HS-5 (cell line): Measurements from ENCODE around the gene ZNF683.

Source experiments
- DNase-seq: peaks from one replicate; pipeline ENCODE4 v3.0.0-alpha.2; 2012; ENCODE audit warnings: low read depth

The ZNF683 gene

DNA sequence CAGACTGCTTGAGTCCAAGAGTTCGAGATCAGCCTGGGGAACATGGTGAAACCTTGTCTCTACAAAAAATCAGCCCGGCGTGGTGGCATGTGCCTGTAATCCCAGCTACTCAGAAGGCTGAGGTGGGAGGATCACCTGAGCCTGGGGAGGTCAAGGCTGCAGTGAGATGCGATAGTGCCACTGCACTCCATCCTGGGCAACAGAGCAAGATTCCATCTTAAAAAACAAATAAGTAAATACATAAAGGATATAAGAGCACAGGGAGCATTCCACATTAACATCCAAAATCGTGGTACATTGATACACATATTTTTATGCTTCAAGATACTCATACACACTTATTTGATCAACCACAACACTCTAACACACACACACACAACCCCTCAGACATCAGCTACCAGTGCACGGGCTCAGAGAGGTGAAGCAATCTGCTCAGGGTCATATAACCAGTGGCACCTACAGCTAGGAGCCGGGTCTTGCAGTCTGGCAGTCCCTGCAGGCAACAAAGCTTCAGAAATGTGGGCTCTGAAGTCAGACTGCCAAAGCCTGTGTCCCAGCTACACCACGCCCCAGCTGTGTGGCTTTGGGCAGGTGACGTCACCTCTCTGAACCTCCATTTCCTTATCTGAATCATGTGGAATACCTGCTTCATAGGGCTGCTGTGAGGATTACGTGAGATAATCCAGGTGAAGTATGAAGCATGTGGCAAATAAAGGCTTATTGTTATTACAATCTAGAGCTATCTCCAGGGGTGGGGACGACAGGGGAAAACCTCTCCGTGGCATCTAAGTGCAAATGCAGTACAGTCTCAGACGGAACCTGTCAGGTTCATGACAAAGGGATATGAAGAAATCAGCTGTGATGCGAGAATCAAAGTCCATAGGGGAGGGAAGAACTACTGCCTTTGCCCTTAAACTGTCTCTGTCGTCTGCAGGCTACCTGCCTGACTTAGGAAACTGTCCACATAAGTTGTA lies 13.9 kb downstream of the ZNF683 start:
- DNase-seq: no peak

DNA sequence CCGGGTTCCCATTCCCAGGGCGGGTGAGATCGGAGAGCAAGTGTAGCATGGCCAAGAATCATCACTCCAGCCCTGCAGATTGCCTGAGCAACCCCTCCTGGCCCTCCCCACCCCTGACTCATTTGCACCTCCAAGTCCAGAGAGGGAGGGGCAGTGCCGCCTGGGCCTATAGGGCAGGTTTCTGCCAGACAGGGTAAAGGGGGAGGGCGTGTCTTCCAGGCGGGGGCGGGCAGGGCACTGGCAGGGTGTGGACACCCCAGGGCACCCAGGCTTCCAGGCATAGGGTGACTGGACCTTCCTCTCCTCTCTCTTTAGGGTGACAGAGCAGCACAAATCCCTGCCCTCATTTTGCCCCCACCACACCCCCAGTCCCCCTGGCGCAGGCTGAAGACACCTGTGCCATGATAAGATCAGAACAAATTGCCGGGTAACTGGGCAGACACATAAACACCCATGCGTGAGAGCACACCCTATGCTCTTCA lies 15.4 kb downstream of the ZNF683 start:
- no peak for DNase-seq

DNA sequence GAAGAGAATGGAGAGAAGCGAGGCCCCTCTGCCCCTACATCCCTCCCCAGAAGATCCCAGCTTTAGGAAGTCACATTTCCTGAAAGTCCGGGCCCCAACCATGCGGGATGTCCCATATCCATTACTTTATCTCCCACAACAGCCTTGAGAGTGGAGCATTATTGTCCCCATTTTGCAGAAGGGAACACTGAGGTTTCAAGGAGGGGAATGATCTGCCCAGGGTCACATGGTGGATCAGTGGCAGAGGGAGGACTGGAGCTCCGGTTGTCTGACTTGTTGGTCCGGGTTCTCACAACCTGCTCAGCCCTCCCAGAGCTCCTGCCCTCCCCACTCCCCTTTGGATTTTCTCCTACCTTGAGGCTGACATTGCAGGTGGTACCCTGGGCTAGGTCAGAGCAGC lies 16.4 kb downstream of the ZNF683 start:
- DNase-seq: no peak

DNA sequence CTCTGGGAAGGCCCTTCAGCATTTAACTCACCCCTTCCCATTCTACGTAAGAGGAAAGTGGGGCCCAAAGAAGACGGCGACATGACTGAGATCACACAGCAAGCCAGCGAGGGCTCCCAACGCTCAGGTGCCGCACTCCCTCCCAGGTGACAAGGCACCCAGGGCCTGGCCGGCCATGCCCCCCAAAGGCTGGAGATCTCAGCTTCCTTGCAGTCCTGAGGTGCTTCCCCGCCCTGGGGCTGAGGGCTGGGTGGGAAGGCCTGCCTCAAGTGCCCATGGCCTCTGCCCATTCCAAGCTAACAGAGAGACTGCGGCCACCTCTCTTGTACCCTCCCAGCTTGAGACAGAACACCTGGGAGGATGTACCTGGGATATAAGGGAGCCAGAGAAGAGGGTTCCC lies 17.6 kb downstream of the ZNF683 start:
- no peak for DNase-seq

DNA sequence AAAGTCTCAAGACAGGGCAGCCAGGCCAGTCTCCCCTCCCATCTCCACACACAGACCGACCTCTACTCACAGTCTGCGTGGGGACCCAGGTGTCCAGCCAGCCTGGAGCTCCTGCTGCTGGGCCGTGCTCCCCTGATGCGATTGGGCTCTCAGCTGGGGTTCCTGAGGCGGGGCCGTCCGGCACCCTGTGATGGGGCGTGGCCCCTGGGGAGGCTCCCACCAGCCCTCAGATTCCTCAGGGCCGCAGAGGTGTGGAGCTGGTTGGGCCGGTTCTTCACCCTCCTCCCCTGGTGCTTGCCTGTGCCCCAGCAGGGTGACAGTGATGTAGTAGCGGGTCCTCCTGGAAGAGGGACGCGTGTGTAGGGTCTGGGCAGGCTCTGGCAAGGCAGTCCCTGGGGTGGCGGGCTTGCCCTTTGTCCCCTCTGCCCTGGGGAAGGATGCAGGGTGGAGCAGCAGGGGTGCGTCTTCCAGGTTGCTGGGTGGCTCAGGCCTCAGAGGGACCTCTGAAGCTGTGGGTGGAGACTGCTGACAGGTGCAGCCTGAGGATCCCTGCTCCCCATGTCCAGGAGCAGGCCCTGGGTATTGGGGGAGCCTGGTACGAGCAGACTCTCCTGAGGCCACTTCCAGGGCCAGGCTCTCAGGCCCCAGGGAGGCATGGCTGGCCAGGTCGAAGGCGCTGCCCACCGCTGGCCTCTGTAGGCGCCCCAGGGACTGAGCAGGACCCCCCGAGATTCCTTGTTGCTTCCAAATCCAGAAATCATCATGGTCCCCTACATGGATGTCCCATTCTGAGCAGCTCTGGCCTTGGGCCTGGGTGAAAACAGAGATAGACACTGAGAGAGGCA lies 18.4 kb downstream of the ZNF683 start, which contains the start of gene CRYBG2:
TSS of gene CRYBG2 (minus strand) at position 155 of the 845 bp plus-strand sequence. CDS start 7,473 bp downstream, outside the sequence.
- DNase-seq: no peak

DNA sequence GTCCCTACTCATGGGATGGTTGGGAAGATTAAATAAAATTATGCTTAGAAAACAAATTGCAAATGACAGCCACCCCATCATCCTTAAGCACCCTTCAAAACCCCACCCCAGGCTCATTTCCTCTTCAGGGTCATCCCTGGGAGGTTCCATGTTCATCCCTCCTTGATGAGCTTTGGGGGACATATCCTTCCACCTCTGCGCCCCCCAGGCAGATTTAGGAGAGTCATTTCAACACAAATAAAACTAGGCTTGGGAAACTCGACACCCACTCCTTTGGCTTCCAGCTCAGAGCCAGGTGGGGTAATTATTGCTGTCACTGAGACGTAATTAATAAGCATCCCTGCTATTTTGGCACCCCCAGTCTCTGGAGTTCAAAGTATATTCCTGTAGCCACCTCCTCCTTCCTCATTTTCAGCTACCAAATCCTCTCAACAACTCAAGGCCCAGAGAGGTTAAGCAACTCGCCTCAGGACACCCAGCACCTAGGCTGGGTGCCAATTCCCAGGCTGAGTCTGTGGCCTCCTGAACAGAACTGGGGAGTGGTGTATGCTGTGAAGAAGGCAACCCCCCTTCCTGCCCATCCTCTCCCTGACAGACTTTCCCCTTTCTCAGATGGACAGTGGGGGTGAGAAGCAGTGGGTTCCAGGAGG lies 19.2 kb downstream of the ZNF683 start:
- no peak for DNase-seq

DNA sequence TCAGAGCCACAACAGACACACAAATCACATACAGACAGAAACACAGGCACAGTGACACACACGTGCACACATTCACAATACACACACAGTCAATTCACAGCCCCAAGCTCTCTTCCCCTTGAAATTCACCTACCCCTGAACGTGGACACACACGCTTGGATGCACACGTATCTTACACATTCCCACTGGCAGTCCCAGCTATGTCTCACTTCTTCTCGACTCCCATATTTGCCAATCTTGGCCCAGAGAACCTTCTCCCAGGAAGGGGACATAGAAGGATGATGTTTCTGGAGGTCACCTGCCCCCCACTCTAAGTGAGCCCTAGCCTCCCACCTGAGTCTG lies 20.2 kb downstream of the ZNF683 start:
- DNase-seq: no peak

DNA sequence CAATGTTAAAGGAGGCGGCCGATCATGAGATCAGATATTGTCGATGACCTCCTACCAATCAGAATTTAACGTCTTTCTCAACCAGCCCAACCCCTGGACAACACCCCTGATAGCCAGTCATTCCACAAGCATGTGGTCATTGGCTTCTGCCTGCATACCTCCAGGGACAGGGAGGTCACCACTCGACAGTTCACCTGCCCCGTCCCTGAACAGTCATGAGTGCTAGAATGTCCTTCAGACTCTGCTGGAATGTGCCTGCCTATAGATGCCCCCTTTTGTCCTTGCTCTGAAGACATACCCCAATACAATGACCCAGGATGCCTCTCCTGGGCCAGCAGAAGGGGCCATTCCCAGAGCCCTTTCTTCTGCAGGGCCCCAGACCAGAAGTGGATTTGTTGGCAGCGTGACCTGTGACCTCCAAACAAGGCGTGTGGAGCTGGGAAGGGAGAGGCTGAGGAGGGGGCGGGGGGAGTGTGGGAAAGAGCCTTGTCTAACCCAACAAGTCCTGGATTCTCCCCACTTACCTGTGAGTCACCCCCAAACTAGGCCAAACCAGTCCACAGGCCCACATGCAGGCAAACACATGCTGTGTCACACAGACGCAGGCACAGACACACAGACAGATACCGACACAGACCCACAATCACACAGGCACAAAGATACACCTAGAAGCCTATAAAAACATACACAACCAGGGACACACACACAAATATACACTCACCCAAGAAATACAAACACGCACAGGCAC lies 20.8 kb downstream of the ZNF683 start:
- DNase-seq: no peak

DNA sequence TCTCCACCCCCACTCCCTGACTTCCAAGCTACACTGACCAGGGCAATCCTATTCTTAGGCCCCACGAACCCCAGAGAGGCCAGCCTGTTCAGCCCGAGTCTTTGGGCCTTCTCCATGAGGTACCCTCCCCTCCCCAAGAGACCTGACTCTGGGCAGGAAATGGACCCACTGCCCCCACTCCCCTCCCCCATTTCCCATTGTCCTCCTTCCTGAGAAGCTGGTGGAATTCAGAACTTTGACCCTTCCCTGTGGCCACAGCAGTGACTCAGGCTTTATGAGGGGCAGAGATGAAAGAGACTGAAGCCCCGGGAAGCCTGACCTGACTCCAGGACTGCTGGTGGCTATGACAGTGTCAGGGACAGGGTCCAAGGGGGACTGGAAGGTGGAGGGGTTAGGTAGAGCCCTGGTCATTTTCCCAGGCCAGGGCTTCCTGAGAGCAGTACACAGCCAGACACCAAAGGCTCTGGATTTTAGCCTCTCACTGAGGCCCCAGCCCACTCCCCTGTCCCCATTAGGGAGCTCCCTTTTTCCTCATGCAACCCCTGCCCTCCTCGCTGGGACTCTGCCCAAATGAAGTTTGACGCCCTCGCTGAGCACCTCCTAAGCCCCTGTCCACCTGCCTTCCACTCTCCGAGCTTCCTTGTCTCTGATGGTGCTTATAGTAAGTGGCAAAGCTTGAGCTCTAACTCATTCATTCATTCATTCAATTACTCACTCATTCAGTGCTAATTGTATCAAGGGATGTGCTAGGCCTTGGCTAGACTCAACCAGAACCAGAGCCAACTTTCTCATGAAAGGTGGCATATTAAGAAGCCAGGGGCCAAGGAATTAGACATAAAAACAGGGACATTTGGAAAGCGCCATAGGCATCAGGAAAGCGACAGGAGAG lies 21.6 kb downstream of the ZNF683 start:
- no peak for DNase-seq

DNA sequence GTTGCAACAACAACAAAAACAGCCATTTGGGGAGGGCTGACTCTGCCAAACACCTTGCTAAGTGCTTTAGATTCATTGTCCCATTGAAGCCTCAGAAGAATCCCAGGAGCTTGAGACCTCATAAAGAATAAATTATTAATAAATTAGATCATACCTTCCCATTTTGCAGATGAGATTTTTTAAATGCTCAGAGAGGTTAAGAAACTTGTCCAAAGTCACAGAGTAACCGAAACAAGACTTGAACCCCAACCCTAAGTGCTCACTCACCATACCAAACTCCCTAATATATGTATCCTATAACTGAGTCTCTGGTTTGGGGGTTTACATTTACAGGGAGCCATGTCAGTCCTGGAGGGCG lies 22.2 kb downstream of the ZNF683 start:
- DNase-seq: no peak

DNA sequence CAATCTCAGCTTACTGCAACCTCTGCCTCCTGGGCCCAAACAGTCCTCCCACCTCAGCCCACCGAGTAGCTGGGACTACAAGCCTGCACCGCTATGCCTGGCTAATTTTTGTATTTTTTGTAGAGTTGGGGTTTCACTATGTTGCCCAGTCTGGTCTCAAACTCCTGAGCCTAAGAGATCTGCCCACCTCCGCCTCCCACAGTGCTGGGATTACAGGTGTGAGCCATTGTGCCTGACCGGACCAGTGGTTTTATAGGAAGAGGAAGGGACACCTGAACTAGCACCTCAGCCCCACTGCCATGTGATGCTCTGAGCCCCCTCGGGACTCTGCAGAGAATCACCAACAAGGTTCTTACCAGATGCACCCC lies 22.7 kb downstream of the ZNF683 start:
- DNase-seq: no peak

DNA sequence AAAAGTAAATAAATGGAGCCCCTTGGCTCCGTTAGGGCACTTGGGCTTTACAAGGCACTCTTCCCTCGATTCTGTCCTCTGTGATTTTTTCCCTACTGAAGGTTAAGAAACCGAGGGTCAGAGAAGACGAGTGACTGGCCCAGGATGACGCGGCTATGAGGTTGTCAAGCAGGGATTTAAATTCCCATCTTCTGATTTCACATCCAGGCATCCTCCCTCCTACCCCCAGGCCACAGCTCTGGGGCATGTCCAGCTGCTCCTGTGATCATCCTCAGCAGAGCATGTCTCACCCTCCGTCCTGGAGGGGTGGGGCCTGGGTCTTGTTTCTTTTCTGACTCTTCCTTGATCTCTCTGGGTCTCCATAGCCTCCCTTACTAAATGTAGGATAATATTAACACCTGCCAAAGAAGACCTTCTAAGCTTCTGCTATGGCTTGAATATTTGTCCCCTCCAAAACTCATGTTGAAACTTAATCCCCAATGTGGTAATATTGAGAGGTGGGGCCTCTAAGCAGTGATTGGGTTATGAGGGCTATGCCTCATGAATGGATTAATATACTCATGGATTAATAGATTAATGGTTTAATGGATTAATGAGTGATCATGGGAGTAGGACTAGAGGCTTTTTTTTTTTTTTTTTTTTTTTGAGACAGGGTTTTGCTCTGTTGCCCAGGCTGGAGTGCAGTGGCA lies 23.2 kb downstream of the ZNF683 start:
- DNase-seq: peak; percentile 90

DNA sequence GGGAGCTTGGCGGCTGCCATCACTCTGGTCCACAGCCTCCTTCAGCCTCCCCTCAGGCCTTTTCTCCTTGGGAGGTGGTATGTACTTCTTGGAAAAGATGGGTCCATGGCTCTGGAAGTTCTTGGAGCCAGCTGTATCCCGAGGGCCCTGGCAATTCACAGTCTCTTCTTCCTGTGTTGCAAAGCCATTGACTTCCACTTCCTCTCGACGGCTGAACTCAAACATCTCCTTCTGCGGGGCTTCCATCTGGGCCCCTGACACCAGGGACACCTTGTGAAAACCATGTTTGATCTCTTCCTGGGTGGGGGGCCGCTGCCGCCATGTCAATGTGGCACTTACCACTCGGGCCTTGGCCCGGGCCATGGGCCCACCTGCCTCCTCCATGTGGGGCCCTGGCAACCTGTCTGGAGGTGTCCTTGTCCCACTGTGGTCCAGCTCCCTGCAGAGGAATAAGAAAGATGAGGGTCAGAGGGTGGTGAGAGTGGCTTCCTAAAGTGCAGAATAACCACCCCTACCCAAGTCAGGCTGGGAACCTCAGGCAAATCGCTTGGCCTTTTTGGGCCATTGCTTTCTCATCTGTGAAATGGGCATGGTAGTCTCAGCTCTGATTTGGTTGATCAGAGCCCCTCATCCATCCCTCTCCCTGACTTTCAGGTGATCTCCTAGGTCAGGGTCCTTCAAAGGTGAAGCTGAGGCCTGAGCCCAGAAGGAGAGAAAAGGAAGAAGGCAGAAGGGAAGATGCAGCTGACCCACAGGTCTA lies 26.1 kb downstream of the ZNF683 start:
- DNase-seq: no peak

DNA sequence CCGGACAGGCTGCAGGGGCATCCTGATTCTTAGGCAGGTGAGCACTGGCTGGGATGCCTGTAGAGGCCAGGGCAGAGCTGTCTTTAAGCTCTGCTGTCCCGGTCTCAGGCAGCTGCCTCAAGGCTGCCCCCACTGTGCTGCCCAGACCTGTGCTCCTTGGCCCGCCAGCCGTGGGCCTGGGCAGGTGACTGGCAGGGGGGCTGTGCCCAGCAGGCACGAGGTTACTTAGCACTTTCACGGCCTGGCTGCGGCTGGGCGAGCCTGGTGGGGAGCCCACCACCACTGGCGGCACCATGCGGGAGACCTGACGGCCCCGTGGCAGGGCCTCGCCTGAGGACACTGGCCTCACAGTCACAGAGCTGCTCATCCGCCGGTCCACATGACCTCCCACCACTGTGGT lies 26.8 kb downstream of the ZNF683 start:
- no peak for DNase-seq

DNA sequence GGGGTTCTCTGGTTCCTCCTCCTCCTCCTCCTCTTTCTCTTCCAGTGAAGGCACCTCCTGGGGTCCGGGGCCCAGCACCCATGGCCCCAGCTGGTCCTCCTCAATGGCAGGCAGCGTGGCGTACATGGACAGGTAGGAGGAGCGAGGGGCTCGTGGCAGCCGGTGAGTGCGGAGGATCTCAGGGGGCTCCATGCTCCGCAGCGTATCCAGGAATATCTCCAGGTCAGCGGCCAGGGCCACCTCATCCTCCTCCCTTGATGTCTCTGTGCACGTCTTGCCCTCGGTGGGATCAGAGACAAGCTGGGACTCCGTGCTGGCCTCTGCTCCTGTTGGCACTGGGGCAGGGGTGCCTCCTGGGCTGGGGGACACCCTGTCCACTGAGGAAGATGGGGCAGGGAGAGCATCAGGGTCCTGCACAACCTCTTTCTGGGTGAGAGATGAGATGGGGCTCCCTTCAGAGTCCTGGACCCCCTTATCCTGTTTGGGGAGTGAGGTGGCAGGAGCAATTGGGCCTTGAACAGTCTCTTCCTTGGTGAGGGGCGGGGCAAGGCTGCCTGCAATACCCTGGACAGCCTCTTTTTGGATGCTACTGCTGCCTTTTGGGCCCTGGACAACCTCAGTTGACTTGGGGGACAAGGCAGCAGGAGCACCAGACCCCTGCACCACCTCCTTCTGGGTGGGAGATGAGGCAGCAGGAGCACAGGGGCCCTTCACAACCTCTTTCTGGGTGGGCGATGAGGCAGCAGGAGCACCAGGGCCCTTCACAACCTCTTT lies 28.2 kb downstream of the ZNF683 start:
- no peak for DNase-seq

DNA sequence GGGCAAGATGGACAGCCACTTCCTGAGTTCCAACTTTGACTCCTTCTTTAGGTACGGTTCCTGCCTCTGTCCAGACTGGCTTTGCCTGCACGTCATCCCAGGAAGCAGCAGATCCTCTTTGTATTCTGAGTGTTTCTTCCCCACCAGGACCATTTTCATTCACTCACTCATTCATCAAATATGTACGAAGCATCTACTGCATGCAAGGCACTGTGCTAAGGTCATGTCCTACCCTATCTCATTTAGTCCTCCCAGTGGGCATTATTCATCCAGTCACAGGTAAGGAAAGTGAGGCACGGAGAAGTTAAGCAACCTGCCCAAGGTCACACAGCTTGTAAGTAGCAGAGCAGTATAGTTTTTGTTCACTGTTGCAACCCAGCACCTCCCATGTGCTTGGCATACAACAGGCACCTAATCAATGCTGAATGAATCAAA lies 32.5 kb downstream of the ZNF683 start:
- no peak for DNase-seq

DNA sequence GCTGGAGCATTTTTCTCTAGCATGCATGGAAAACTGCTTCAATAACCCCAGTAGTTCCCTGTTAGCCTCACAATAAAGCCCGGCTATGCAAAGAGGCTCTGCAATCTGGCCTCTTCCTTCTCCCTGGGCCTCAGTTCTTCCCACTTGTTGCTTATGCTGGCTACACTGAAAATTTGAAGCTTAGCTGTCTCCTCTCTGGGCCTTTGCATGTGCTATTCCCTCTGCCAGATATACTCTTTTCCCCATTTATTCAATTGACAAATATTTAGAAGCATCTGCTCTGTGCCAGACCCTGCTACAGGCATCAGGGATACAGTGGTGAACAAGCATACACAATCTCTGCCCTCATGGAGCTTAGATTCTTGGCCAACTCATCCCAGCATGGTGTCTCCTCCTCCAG lies 33.9 kb downstream of the ZNF683 start:
- DNase-seq: no peak

DNA sequence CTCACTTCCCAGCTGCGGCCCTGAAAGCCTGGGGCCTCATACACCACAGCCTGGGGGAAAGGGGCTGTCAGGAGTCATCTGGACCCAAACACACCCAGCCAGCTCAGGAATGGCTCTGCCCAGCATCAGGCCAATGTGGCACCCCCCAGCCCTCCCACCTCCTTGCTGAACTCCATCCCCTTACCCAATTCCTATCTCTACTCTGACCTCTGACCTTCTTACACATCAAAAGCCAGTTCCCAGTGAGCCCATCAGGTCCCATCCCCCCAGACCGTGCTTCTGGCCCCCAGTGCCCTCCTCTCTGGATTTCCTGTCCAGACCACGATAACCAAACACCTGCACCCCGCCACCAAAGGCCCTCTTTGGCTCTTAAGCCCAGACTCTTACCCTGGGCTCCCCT lies 34.9 kb downstream of the ZNF683 start:
- no peak for DNase-seq

DNA sequence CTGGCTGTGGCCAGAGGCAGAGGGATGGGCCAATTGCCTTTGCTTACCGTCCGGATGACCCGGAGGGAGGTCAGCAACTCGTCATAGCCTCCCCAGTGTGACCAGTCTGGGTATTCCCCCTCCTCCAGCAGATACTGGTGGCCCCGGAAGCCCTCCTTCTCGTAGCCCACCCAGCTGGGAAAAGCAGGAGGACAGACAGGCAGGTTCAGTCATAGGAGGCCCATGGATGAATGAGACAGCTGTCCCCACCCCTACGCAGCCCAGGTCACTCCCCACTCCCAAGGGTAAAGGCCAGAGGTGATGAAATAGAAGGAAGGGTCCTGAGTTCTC lies 35.4 kb downstream of the ZNF683 start:
- DNase-seq: no peak
